Fibroblast of villous mesenchyme (primary cell): Measurements from ENCODE around the gene KRTAP4-6. TPM values are rescaled to one million over a fixed set of nuclear protein-coding genes. Genes with fewer than 3 reads are reported as not detected.
"Not testable (repeated sequence)": the region's sequence is repeated elsewhere in the genome, so short reads cannot be mapped to it uniquely, and the experiment has no call there.

ENCODE experiments used
- DNase-seq: peaks from one replicate; pipeline ENCODE4 v3.0.0-alpha.2; 2010; ENCODE audit warnings: low read depth
- H3K4me3 ChIP-seq: 2 replicates; pipeline ENCODE4 v1.5.1; 2011; ENCODE audit warnings: low read depth, mild to moderate bottlenecking, low read length
- total RNA-seq: library from RNA; depleted of rRNA; stranded (reverse); fragments of >200 nt; gene quantifications from 2 replicates; pipeline ENCODE4 v1.2.3, GENCODE V29; 2012
- TF ChIP-seq, protein P1 (sequence below): IDR thresholded peaks from 2 replicates; pipeline ENCODE4 v1.5.1; 2012; ENCODE audit warnings: low read depth, mild to moderate bottlenecking, low read length; ENCODE audit not compliant: insufficient read depth

Gene KRTAP4-6
- total RNA-seq, 1 donor = not detected

DNA sequence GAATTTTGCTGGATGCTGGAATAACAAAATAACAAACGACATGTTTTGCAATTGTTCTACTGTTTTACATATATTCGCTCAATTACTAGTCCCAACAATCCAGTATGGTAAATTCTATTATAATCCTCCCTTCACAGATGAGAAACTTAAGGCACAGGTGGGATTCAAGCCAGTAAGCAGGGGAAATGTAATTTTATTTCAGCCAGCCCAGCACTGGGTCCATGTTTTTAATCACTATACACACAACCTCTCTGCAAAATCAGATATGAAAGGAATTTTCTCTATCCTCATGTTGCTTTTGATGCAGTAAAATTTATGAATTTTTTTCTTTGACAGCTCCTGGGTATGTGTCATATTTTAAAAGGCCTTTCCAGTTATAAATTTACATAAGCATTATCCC, 4.9 kb upstream of the KRTAP4-6 start:
- TF ChIP-seq, protein P1, sequence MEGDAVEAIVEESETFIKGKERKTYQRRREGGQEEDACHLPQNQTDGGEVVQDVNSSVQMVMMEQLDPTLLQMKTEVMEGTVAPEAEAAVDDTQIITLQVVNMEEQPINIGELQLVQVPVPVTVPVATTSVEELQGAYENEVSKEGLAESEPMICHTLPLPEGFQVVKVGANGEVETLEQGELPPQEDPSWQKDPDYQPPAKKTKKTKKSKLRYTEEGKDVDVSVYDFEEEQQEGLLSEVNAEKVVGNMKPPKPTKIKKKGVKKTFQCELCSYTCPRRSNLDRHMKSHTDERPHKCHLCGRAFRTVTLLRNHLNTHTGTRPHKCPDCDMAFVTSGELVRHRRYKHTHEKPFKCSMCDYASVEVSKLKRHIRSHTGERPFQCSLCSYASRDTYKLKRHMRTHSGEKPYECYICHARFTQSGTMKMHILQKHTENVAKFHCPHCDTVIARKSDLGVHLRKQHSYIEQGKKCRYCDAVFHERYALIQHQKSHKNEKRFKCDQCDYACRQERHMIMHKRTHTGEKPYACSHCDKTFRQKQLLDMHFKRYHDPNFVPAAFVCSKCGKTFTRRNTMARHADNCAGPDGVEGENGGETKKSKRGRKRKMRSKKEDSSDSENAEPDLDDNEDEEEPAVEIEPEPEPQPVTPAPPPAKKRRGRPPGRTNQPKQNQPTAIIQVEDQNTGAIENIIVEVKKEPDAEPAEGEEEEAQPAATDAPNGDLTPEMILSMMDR = no peak
- no peak overlapping the region for H3K4me3 ChIP-seq
- DNase-seq = no peak

DNA sequence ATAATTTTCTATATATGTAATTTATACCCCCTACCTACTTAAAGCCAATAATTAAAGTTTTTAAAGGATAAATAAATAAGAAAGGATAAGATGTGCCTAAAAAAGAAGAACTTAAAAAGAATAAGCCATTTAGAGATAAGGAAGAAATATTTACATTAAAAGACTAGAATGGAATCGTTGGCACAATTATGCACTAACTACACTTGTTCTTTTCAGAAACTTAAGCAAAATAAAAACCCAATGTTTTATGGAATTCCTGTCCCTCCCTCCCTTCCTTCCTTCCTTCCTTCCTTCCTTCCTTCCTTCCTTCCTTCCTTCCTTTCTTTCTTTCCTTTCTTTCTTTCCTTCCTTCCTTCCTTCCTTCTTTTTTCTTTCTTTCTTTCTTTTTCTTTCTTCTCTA, 4.5 kb upstream of the KRTAP4-6 start:
- DNase-seq = no peak
- no peak overlapping the region for H3K4me3 ChIP-seq
- TF ChIP-seq, protein P1 = no peak

DNA sequence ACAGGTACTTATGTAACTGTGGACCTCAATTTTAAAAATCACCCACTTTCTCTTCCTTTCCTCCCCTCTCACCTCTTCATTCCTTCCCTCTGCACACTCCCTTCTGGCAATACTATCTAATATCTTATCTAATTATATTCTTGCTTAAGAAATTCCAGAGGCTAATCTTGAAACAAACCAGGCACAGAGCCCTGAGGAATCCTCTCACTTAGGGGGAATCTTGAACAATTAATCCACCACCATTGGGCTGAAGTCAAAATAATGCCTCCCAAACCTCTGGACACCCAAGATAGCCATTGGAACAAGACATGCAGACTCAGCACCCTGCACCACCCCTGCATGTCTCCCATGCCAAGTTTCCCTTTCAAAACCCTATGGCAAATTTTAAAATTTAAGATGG, 1.0 kb upstream of the KRTAP4-6 start:
- H3K4me3 ChIP-seq = no peak overlapping the region
- TF ChIP-seq, protein P1 = no peak
- DNase-seq = no peak

DNA sequence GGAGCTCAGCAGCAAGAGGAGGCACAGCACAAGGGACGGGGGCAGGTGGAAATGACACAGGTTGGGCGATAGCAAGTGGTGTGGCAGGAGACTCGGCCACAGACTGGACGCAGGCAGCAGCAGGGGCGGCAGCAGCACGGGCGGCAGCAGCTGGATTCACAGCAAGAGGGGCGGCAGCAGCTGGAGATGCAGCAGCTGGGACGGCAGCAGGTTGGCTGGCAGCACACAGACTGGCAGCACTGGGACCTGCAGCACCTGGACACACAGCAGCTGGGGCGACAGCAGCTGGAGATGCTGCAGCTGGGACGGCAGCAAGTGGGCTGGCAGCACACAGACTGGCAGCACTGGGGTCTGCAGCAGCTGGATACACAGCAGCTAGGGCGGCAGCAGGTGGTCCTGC, 479 bp downstream of the KRTAP4-6 start:
- H3K4me3 ChIP-seq, DNase-seq: not testable (repeated sequence)

DNA sequence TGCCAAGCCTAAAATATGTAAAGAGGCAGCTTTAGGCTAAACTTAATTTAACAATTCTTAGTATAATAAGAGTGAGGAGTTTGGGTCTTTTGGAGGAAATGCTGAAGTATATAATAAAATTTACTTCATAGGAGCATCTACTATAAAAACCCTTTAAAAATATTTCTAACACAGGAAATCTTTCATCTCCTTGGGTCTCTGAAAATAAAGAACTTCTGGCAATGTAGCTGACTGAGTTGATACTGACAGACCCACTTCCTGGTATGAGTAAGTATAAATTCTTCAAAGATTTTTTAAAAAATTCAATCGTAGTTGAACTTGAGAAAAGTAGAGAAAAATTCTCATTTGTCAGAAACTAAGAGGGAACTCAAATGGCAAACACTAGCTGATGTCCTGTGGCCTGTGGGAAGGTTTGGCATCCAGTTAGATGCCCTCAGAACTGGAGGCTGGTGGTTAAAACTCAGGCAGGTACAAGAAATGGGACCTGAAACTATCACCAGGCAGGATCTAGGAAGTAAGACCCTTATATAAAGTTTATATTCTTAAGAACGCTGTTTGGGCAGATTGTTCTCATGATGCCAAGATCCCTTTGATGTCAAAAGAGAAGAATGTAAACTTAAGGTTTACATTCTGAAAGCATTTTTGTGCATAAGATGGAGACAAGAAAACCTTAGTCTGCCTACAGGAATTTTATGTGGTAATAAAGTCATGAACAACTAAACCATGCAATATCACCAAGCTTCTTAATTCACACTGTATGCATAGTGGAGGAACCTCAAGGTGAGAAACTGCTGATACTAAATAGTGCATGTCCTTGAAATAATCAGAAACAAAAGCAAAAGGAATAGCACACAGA, 6.2 kb downstream of the KRTAP4-6 start:
- H3K4me3 ChIP-seq = no peak overlapping the region
- TF ChIP-seq, protein P1 = no peak
- DNase-seq = no peak

DNA sequence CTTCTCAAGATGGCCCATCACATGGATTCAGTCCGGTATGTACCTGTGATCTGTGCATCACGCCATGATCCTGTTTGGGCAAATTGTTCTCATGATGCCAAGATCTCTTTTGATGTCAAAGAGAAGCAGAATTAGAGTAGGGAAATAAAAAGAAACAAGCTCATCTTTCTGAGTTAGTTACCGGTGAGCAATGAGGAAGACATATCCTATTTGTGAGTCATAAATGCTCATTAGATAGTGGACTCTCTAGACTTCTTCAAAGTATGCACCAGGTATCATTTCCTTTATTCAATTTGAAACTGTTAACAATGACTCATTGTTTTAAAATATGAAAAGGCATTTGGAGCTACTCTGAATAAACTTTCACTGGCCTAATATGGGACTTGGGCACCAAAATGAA, 8.4 kb downstream of the KRTAP4-6 start:
- TF ChIP-seq, protein P1 = no peak

DNA sequence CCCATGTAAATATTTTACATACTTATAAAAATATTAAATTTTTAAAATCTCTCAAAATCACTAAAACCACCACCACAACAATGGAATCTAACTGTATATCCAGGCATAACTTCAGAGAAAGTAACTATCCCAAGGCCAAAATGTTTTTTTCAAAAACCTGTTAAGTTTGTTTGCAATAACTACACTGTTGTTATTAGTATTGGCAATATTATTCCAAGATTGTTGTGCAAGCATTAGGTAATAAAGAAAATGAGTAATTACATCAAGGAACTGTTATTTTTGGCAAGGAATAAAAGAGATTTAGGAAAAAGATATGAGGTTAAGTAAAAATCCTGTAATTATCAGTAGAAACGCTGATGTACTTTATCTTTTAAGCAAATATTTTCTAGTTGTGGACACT, 13.0 kb downstream of the KRTAP4-6 start:
- TF ChIP-seq, protein P1 = no peak
- no peak for DNase-seq
- H3K4me3 ChIP-seq = no peak overlapping the region

More for the DNA sequence above, 8.4 kb downstream of the KRTAP4-6 start:
- H3K4me3 ChIP-seq = no peak overlapping the region
- DNase-seq = no peak
